Endothelial cell of umbilical vein (primary cell): Measurements from ENCODE around the gene GPR176. TPM values are rescaled to one million over a fixed set of nuclear protein-coding genes. Genes with fewer than 3 reads are reported as not detected.
A peak's percentile ranks its signal among the peaks of the same experiment; 100 is the strongest.

ENCODE experiments used
- BruUV-seq: library from RNA; stranded (reverse); fragments of 400-500 nt; replicated peaks from 2 replicates; lab custom pipeline; 2021; lab: Mats Ljungman, UMichigan
- CTCF ChIA-PET: fragments of 300-600, 350-600 bp; sonication (Branson Sonifier 250); formaldehyde crosslinking; loops from one replicate; lab custom pipeline; 2021; ENCODE audit warnings: antibody characterized with exemption, inconsistent platforms; lab: Charles Lee
- POLR2A ChIA-PET: fragments of 300-600, 350-600 bp; sonication (Branson Sonifier 250); formaldehyde crosslinking; loops from one replicate; lab custom pipeline; 2021; ENCODE audit warnings: antibody characterized with exemption, inconsistent platforms; lab: Charles Lee
- DNase-seq: peaks from one replicate; pipeline ENCODE4 v3.0.0-alpha.2; 2011; ENCODE audit warnings: low read depth, low spot score
- FAIRE-seq: peaks from 2 replicates; lab custom pipeline; 2011; peaks lifted over from hg19 to GRCh38; lab: Jason Lieb, UNC
- H2AFZ ChIP-seq: 2 replicates; pipeline ENCODE4 v1.6.0; 2012; ENCODE audit warnings: low read depth, low read length, control low read depth, inconsistent platforms
- H3K27ac ChIP-seq: 2 replicates; pipeline ENCODE4 v1.5.1; 2011; ENCODE audit warnings: low read depth, mild to moderate bottlenecking, control low read depth, low read length, moderate library complexity; ENCODE audit not compliant: insufficient read depth
- H3K27me3 ChIP-seq, 2 experiments: 2 replicates each; pipeline versions ENCODE4 v1.6.0 to v1.6.1; 2011; ENCODE audit warnings: low read length in 2 of 2, mixed read lengths in 1 of 2; ENCODE audit not compliant: control insufficient read depth in 2 of 2, insufficient read depth in 2 of 2
- H3K36me3 ChIP-seq, 2 experiments: 2 replicates in 1 of 2; 3 replicates in 1 of 2; pipeline ENCODE4 v1.5.1; 2011; ENCODE audit warnings: low read length in 2 of 2, mild to moderate bottlenecking in 1 of 2, moderate library complexity in 1 of 2; ENCODE audit not compliant: control insufficient read depth in 2 of 2, insufficient read depth in 2 of 2; ENCODE audit errors: extremely low read depth in 1 of 2
- H3K4me1 ChIP-seq: 3 replicates; pipeline ENCODE4 v1.5.1; 2011; ENCODE audit warnings: mild to moderate bottlenecking, low read length; ENCODE audit not compliant: control insufficient read depth, insufficient read depth; ENCODE audit errors: extremely low read depth
- H3K4me2 ChIP-seq: 2 replicates; pipeline ENCODE4 v1.6.1; 2011; ENCODE audit warnings: low read length, control low read depth, mixed read lengths; ENCODE audit not compliant: insufficient read depth
- H3K4me3 ChIP-seq, 3 experiments: fragments of 200-600 bp in 1 of 3; sonication (generic), shearing (Covaris generic) in 1 of 3; replicated peaks in 1 of 3; 2 replicates each; pipeline ENCODE4 v1.5.1; 2011 to 2016; ENCODE audit warnings: control low read depth in 3 of 3, low read length in 3 of 3, mild to moderate bottlenecking in 2 of 3, inconsistent platforms in 1 of 3, low read depth in 1 of 3, moderate library complexity in 1 of 3; ENCODE audit not compliant: insufficient read depth in 1 of 3
- H3K79me2 ChIP-seq: 2 replicates; pipeline ENCODE4 v1.6.0; 2012; ENCODE audit warnings: low read length, inconsistent platforms; ENCODE audit not compliant: control insufficient read depth, insufficient read depth
- H3K9ac ChIP-seq: replicated peaks from 2 replicates; pipeline ENCODE3; 2011; ENCODE audit warnings: low read length, control low read depth; ENCODE audit not compliant: insufficient read depth; ENCODE audit errors: extremely low read depth
- H3K9me1 ChIP-seq: replicated peaks from 3 replicates; pipeline ENCODE4 v1.6.0; 2011; ENCODE audit warnings: mild to moderate bottlenecking, low read length; ENCODE audit not compliant: control insufficient read depth, insufficient read depth; ENCODE audit errors: extremely low read depth
- H3K9me3 ChIP-seq: replicated peaks from 2 replicates; pipeline ENCODE4 v1.5.1; 2012; ENCODE audit warnings: low read length, inconsistent platforms; ENCODE audit not compliant: control insufficient read depth, insufficient read depth
- H4K20me1 ChIP-seq: replicated peaks from 2 replicates; pipeline ENCODE3; 2011; ENCODE audit warnings: mild to moderate bottlenecking, low read length; ENCODE audit not compliant: control insufficient read depth, insufficient read depth; ENCODE audit errors: extremely low read depth
- CTCF ChIP-seq, 2 donors: IDR thresholded peaks; 1 replicate in 1 of 2; 2 replicates in 1 of 2; pipeline ENCODE4 v1.5.1; 2011; ENCODE audit warnings: low read length in 2 of 2, mild to moderate bottlenecking in 2 of 2, moderate library complexity in 2 of 2, control low read depth in 1 of 2, inconsistent platforms in 1 of 2, low read depth in 1 of 2; ENCODE audit not compliant: insufficient read depth in 1 of 2; ENCODE audit errors: extremely low read depth in 1 of 2
- EZH2 ChIP-seq: IDR thresholded peaks from 2 replicates; pipeline ENCODE4 v1.6.1; 2012; ENCODE audit warnings: borderline replicate concordance, low read depth, mild to moderate bottlenecking, moderate library complexity, low read length, inconsistent platforms; ENCODE audit not compliant: severe bottlenecking
- FOS ChIP-seq: IDR thresholded peaks from 2 replicates; pipeline ENCODE4 v1.6.1; 2011; ENCODE audit warnings: mild to moderate bottlenecking, low read length, moderate library complexity, borderline replicate concordance; ENCODE audit not compliant: insufficient read depth
- GATA2 ChIP-seq: IDR thresholded peaks from 2 replicates; pipeline ENCODE4 v1.7.0; 2011; ENCODE audit warnings: low read depth, mild to moderate bottlenecking, moderate library complexity, mixed read lengths, low read length; ENCODE audit not compliant: insufficient read length, insufficient read depth
- JUN ChIP-seq: IDR thresholded peaks from 2 replicates; pipeline ENCODE4 v1.6.1; 2011; ENCODE audit warnings: borderline replicate concordance, low read depth; ENCODE audit not compliant: insufficient read length, insufficient read depth
- MAX ChIP-seq: IDR thresholded peaks from 2 replicates; pipeline ENCODE4 v1.6.1; 2011; ENCODE audit not compliant: insufficient read depth, insufficient read length
- MYC ChIP-seq: IDR thresholded peaks from one replicate; pipeline ENCODE4 v1.6.1; 2011; ENCODE audit warnings: mild to moderate bottlenecking, low read depth, low read length
- POLR2A ChIP-seq: IDR thresholded peaks from 2 replicates; pipeline ENCODE4 v1.6.1; 2012; ENCODE audit warnings: low read depth, mild to moderate bottlenecking, control low read depth, low read length
- POLR2AphosphoS5 ChIP-seq: IDR thresholded peaks from 2 replicates; pipeline ENCODE4 v1.6.1; 2012; ENCODE audit warnings: low read depth, mild to moderate bottlenecking, control low read depth, low read length, moderate library complexity; ENCODE audit not compliant: insufficient read depth
- dilution Hi-C: fragments of 300-500 bp; cut with MboI; formaldehyde crosslinking; loops from one replicate; pipeline ENCODE4 v1.15.0; 2019; ENCODE audit warnings: low sequenced_read_pairs; ENCODE audit not compliant: extremely low pct_ligation_motif_present
- intact Hi-C: fragments of 100-400 bp; cut with micrococcal nuclease; formaldehyde crosslinking; loops from one replicate; pipeline ENCODE4 v1.10.0; 2022
- polyA plus RNA-seq, 4 experiments: library from polyadenylated mRNA; depleted of rRNA in 3 of 4; stranded (reverse) in 3 of 4; unstranded in 1 of 4; fragments of >200 nt; gene quantifications; 2 replicates each; pipeline versions ENCODE4 v1.2.1 to v1.2.3, GENCODE V29; 2011 to 2012; ENCODE audit warnings: missing spikeins in 1 of 4
- total RNA-seq: library from RNA; stranded (reverse); gene quantifications from 2 replicates; pipeline ENCODE4 v1.2.3, GENCODE V29; 2021

GPR176 gene
- total and polyA plus RNA-seq, 2 donors (not counting 3 experiments of a cell fraction or from before 2014, with no cell fraction given) = 35.3 to 68.7 TPM

GRCh38 chr15:39869858-39870515 is 50.1 kb downstream of the GPR176 start:
- H3K27me3 ChIP-seq = no peaks in the 10 kb centered on the region
- FAIRE-seq (no peak), DNase-seq (peak; percentile 9)
- H2AFZ ChIP-seq = no peak overlapping the region
- H3K4me1 ChIP-seq = no peaks in the 10 kb centered on the region
- no peaks in the 10 kb centered on the region for H3K9me3 ChIP-seq
- no peak overlapping the region for H3K4me3 ChIP-seq
- intact Hi-C loops = no loop called here
- CTCF ChIA-PET = interaction anchor here (0.8 to 1.1 kb wide), 2 partner anchors 27 to 81 kb away, joined by 3 read pairs; no protein-coding TSS in a partner anchor
- peaks cover 9% of the 10 kb centered on the region for H3K79me2 ChIP-seq
- TF ChIP-seq FOS = no peak
- TF ChIP-seq POLR2A = no peak
- TF ChIP-seq MAX = no peak
- no peak for TF ChIP-seq MYC
- TF ChIP-seq GATA2 = no peak
- TF ChIP-seq CTCF (IDR thresholded peaks at IDR 0.05; ENCODE audit: extremely low read depth in 1 of 2, insufficient read depth in 1 of 2, low read depth in 1 of 2, low read length in 2 of 2) = no peak
- no peak for TF ChIP-seq POLR2AphosphoS5
- TF ChIP-seq EZH2 = no peak
- TF ChIP-seq JUN = no peak
- BruUV-seq = no TSS peak
- H4K20me1 ChIP-seq = no peaks in the 10 kb centered on the region
- H3K9ac ChIP-seq = no peak overlapping the region
- no peak overlapping the region for H3K4me2 ChIP-seq
- POLR2A ChIA-PET = no interaction called here
- dilution Hi-C loops = no loop called here
- no peaks in the 10 kb centered on the region for H3K36me3 ChIP-seq
- H3K27ac ChIP-seq = no peak overlapping the region
- H3K9me1 ChIP-seq = no peaks in the 10 kb centered on the region
